Mononuclear cell (primary cell): Measurements from ENCODE around the gene INSC. TPM values are rescaled to one million over a fixed set of nuclear protein-coding genes. Genes with fewer than 3 reads are reported as not detected.

Experiments
- H3K27me3 ChIP-seq: 2 replicates; pipeline ENCODE4 v1.6.0; 2011; ENCODE audit warnings: low read length, control low read depth; ENCODE audit not compliant: insufficient read depth
- H3K4me1 ChIP-seq: 2 replicates; pipeline ENCODE4 v1.5.1; 2011; ENCODE audit warnings: mild to moderate bottlenecking, low read length, control low read depth; ENCODE audit not compliant: insufficient read depth
- H3K4me3 ChIP-seq: 2 replicates; pipeline ENCODE4 v1.5.1; 2011; ENCODE audit warnings: mild to moderate bottlenecking, low read length, moderate library complexity
- H3K9me3 ChIP-seq: 2 replicates; pipeline ENCODE4 v1.5.1; 2011; ENCODE audit warnings: low read depth, mild to moderate bottlenecking, control low read depth, low read length
- total RNA-seq: library from RNA; depleted of rRNA; stranded (reverse); fragments of >200 nt; gene quantifications from one replicate; pipeline ENCODE4 v1.2.3, GENCODE V29; 2012

INSC gene
- total RNA-seq, 1 donor, result 0.10 TPM

DNA sequence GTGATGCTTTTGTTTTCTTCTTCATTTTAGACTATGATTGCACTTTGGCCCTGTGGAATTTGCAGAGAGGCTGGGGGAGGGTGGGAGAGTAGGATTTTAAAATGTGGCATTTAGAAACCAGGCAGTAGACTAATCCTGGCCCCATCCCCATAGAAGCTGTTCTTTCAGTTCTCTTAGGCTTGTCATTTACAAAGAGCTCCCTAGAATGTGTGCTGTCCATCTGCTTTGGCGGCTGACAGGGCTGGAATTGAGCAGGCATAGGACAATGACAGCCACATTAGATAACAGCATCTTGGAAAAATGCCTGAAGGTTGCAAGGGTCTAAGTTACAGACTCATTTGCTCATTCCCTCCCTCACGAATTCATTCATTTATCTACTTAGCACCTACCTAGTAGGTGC, 9.8 kb downstream of the INSC start:
- Histone ChIP-seq H3K4me3 (no peak overlapping the region), H3K4me1 (no peaks in the 10 kb centered on the region), H3K9me3 (no peaks in the 10 kb centered on the region), H3K27me3 (peaks cover 5% of the 10 kb centered on the region)

DNA sequence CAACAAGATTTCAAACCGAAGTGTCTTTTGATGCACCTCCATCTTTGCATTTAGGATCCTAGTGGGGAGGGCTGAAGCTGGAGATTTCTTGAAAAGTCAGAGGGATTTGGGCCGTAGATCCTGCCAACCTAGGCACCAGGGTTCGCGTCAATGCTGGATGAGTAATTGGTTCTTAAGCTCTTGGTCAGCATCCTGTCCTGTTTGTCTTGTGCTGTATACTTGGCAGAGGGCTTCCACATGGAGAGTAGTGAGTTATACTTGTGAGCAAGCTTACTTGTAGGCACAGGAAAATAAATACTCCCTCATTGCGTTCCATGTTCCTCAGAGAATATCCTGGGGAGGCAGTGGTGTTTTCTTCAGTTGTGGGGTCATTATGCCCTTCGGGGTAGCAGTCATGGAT, 12.6 kb downstream of the INSC start:
- no peak overlapping the region for H3K4me3 ChIP-seq

DNA sequence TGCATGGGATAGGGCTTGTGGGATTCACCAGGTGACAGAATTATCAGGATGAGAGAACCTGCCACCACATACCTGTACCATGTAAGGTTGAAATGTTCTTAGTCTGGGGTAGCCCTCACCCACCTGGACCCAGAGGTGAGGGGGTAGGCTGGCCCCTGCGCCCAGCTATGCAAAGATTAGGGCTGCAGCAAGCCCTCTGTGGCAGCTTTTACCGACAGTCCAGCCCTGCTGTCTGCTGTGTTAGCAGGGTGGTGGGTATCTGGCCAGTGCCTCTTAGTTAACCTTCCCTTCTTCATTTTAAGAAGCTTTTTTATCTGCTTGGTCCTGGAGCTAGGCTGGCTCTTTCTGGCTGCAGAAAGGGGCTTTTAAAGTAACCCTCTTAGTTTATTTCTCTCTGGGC, 13.9 kb downstream of the INSC start:
- Histone ChIP-seq H3K4me1 (no peaks in the 10 kb centered on the region), H3K4me3 (no peak overlapping the region), H3K27me3 (no peaks in the 10 kb centered on the region), H3K9me3 (no peaks in the 10 kb centered on the region)

More for the DNA sequence above, 12.6 kb downstream of the INSC start:
- Histone ChIP-seq H3K4me1 (no peaks in the 10 kb centered on the region), H3K9me3 (no peaks in the 10 kb centered on the region), H3K27me3 (no peaks in the 10 kb centered on the region)

DNA sequence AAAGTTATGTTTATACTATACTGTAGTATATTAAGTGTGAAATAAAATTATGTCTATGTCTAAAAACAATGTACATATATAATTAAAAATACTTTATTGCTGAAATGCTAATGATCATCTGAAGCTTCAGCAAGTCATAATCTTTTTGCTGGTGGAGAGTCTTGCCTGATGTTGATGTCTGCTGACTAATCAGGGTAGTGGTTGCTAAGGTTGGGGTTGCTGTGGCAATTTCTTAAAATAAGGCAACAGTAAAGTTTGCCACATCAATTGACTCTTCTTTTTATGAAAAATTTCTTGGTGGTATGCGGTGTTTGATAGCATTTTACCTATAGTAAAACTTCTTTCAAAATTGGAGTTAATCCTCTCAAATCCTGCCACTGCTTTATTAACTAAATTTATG, 21.4 kb downstream of the INSC start:
- Histone ChIP-seq H3K27me3 (no peaks in the 10 kb centered on the region), H3K4me1 (no peaks in the 10 kb centered on the region), H3K4me3 (no peak overlapping the region), H3K9me3 (no peaks in the 10 kb centered on the region)

DNA sequence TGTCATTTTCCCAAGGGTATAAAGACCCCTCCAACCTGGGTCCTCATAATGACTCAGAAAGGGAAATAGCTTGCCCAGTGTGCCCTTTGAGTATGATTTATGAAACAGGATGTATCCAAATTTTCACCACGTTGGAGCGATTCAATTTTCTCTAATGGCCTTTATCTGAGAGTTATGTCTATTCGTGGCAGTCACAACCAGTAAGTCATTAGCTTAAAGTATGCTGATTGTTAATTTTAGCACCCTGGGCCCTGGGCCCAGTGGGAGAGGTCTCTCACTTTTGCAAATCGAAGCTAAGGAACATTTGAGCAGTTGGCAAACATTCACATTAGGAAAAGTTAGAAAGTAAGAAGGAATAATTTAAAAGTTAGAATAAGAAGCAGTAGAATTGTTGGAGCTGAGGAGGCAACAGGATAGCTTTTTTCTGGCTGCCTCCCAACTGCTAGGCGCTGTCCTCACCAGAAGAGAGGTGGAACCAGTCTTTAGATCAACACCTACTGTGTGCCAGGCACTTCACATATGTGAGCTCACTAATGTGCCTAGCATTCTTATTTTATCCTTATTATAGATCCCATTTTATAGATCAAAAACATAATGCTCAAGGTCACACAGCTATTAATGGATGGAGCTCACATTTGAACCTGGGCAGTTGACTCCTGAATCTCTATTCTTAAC, 24.5 kb downstream of the INSC start:
- Histone ChIP-seq H3K9me3 (no peaks in the 10 kb centered on the region), H3K4me3 (no peak overlapping the region), H3K4me1 (no peaks in the 10 kb centered on the region), H3K27me3 (no peaks in the 10 kb centered on the region)

DNA sequence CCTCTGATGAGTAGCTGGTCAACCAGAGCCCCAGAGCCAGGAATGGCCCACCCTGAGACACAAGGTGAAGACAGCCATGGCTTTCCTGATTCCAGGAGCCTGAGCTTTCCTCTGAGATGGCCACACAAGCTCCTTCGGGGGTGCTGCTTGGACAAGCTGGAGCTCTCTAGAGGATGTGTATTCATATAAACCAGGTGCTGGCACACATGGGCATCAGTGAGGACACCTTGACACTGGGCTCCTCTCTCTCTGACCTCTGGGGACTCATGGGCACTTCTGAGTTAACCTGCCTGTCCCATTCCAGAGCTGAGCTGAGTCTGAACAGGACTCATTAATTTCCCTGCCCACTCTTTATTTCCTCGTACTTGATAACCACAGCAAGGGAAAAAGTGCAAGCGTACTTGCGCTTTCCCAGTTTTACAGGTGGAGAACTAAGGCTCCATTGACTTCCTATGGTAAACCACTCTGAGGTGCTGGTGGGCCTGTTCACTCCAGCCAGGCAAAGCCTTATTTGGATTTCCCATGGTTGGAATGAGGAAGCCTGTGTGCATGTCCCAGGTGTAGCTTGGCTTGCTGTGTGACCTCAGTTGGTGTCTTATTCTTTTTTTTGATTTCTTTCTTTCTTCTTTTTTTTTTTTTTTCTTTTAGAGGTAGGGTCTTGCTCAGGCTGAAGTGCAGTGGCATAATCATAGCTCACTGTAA, 25.4 kb downstream of the INSC start:
- Histone ChIP-seq H3K4me1 (no peaks in the 10 kb centered on the region), H3K9me3 (no peaks in the 10 kb centered on the region), H3K4me3 (no peak overlapping the region), H3K27me3 (no peaks in the 10 kb centered on the region)

DNA sequence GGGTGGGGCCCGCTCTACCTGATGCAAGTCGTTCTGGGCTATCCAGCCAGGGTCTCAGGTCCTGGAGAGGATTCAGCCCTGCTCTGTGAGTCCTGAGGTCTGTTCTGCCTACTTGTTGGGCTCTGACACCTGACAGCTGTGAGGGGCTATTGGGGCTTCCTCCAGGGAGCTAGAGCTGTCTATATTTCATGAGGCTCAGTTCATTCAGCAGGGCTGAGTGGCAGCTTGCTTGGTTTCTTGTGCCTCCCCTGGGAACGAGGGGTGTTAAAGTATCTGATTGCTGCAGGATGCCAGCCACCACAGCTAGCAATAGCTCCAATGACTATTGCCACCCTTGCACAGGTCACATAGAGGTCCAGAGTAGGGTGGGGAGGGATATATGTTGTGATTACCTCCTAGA, 26.7 kb downstream of the INSC start:
- H3K27me3 ChIP-seq, result no peaks in the 10 kb centered on the region
- no peaks in the 10 kb centered on the region for H3K9me3 ChIP-seq
- no peak overlapping the region for H3K4me3 ChIP-seq
- no peaks in the 10 kb centered on the region for H3K4me1 ChIP-seq

DNA sequence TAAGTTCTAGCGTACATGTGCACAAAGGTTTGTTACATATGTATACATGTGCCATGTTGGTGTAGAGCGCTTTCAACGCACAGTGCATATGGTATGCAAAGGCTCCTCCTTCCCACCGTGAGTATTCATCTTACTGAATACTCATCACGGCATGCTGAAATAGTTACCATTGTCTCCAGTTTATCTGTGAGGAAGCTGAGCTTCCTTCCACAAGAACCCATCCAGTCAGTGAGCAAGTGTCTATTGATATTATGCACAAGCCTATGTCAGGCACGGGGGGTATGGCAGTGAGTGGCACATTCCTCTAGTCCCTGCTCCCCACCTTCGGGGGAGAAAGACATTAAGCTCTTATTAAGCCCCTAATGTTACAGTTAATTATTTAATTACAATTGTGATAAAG, 28.1 kb downstream of the INSC start:
- Histone ChIP-seq H3K4me1 (no peaks in the 10 kb centered on the region), H3K9me3 (no peaks in the 10 kb centered on the region), H3K4me3 (no peak overlapping the region), H3K27me3 (no peaks in the 10 kb centered on the region)

DNA sequence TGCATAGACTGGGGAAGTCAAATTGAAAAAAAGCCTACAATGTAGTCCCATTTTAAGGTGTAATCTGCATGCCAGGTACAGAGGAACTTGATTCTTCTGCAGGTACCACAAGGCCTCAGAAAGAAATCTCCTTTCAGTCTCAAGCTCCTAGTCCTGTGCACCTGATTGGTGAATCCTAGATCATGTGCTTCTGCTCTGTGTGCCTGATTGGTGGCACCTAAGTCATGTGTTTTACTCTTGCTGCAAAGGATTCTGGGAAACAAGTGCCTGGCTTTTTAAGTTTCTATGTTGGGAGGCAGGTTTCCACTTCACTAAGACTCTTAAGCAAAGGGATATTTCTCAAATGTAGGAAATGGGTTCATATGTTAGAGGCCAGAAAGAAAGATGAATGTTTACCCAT, 29.1 kb downstream of the INSC start:
- H3K27me3 ChIP-seq, result no peaks in the 10 kb centered on the region
- H3K4me1 ChIP-seq, result no peaks in the 10 kb centered on the region
- no peaks in the 10 kb centered on the region for H3K9me3 ChIP-seq

DNA sequence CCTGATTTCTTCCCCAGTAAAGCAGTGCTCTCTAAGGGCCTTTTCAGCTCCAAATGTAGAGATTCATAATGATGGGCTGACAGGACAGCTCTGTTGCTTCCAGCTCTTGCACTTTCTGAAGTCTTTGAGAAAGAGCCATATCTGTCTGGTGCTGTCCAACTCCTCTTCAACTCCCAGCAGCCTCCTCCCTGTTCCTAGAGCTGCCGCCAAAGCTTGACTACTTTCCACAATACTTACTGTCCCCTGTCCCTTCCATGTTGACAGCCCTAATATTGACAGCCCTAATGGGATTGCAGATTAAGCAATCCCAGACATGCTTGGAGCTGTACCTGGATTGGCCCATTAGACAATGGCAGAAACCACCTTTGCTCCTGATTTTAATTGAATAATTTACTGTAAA, 29.6 kb downstream of the INSC start:
- Histone ChIP-seq H3K9me3 (no peaks in the 10 kb centered on the region), H3K4me3 (no peak overlapping the region), H3K4me1 (no peaks in the 10 kb centered on the region), H3K27me3 (no peaks in the 10 kb centered on the region)

More for the DNA sequence above, 29.1 kb downstream of the INSC start:
- H3K4me3 ChIP-seq, result no peak overlapping the region

DNA sequence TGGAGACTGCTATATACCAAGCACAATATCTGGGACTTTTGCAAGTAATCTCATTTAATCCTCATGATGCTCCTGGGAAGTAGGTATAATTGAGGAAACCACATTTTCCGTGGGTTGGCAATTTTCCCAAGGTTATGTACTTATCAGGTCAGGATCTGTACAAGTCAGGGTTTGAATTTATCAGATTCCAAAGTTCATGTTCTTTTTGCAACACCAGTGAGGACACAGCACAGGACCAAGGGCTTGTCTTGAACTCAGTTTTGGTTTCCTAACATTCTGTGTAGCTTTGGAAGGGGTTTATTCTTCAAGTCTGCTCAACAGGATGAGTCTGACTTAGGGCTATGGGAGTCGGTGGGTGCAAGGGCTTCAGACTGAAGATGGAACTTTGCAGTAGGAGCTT, 30.4 kb downstream of the INSC start:
- H3K9me3 ChIP-seq, result no peaks in the 10 kb centered on the region
- H3K4me3 ChIP-seq, result no peak overlapping the region
- no peaks in the 10 kb centered on the region for H3K4me1 ChIP-seq
- H3K27me3 ChIP-seq, result no peaks in the 10 kb centered on the region

DNA sequence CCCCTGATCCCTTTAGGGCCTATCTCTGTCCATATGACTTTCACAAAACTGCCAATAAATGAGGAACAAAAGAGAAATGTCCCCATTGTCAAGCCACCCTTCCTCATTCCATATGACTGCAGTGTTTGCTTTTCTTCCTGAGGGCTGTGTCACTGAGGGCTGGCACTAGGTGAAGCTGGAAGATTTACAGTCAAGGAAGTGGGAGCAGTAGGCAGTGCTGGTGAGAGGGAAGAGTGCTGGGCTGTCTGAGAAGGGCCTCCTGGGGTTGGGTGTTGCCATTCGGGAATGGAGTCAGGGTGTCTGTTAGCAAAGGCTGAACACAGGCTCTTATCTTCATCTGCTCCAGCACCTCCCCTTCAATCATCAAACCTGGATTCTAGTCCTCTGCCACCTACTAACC, 30.9 kb downstream of the INSC start:
- Histone ChIP-seq H3K4me1 (peaks cover under 1% of the 10 kb centered on the region), H3K9me3 (no peaks in the 10 kb centered on the region)

DNA sequence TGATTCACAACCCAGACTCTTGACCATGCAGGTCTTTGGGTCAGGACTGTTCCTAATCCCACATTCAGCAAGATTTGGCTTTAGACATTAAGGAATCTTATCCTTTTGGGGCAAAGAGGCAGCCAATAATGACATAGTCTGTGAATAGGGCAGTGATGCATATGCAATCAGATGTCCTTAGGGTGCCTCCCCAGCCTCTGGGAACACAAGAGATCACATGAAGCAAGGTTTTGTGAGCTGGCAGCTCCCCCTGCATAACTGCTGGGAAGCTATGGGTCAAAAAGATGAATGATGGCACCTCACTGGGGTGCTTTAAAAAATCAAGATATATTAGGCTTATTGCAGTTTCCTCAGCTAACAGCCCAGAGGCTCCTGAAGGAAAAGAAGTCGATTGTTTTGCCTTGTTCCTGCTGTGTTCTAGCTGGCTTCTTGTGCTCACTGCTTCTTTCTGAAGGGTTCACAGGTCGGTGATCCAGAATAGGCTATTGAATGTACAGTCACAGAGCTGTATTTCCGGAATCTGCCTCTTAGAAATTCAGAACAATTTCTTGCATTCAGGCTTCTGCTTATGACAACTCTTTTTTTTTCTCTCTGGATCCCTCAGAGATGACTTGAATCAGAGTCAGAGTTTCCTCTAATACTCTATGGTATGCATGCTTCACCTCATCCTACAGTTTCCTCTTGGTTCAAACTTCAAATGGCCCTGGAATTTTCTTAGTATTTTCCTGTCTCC, 31.7 kb downstream of the INSC start:
- Histone ChIP-seq H3K4me3 (no peak overlapping the region), H3K9me3 (no peaks in the 10 kb centered on the region), H3K4me1 (peaks cover 8% of the 10 kb centered on the region), H3K27me3 (no peaks in the 10 kb centered on the region)

More for the DNA sequence above, 30.9 kb downstream of the INSC start:
- no peaks in the 10 kb centered on the region for H3K27me3 ChIP-seq
- H3K4me3 ChIP-seq, result no peak overlapping the region

DNA sequence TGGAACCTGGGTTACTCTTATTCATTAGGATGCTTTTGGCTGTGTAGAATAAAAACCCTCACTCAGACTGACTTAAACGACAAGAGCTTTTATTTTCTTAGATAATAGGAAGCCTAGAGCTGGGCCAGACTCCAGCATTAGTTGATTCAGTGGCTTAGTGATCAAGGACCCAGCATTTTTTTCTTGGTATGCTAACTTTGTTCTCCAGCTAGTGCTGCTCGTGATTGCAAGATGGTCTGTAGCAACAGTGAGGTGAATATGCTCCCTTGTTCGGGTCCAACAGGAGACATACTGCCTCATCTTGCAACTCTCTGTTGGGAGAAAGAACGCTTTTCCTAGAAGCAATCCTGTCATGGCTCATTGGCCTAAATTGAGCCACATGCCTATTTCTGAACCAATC, 33.4 kb downstream of the INSC start:
- Histone ChIP-seq H3K4me3 (no peak overlapping the region), H3K4me1 (peaks cover 8% of the 10 kb centered on the region), H3K27me3 (no peaks in the 10 kb centered on the region), H3K9me3 (no peaks in the 10 kb centered on the region)

DNA sequence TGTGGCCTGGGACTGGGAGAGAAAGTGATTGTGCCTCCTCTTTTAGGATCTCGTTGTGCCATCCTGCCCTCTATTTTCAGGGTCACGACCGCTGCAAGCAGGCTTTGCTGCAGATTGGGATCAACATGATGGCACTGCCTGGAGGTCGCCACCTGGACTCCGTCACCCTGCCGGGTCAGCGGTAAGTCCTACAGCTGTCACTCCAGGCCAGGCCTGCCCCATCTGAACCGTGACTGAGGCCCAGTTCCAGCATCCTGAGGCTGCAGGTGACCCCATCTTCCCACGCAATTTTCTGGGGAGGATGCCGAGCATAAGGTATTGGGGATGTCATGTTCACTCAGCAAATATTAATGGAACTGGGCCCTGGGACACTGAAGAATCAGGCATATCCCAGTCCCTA, 34.3 kb downstream of the INSC start:
- Histone ChIP-seq H3K4me3 (no peak overlapping the region), H3K9me3 (no peaks in the 10 kb centered on the region), H3K27me3 (no peaks in the 10 kb centered on the region), H3K4me1 (peaks cover 8% of the 10 kb centered on the region)
